Measurements from ENCODE around the gene CLIP4.

DNA sequence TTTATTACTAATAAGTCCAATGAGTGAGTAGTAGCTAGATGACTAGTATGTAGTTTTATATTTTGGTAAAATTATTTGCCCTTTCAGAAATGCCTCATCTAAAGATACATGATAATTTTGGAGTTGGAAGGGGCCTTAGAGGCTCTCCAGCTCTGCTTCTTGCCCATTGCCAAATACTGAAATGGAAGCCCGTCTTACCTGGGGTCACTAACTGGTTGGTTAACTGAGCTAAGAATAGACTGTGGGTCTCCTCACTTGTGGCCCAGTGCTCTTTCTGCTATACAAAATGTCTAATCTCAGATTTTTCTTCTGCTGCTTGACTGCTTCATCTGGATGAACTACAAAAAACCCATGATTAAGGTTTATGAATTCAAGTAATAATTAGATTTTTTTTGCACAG is 67.1 kb downstream of the CLIP4 start:
- TF ChIP-seq, protein P1, sequence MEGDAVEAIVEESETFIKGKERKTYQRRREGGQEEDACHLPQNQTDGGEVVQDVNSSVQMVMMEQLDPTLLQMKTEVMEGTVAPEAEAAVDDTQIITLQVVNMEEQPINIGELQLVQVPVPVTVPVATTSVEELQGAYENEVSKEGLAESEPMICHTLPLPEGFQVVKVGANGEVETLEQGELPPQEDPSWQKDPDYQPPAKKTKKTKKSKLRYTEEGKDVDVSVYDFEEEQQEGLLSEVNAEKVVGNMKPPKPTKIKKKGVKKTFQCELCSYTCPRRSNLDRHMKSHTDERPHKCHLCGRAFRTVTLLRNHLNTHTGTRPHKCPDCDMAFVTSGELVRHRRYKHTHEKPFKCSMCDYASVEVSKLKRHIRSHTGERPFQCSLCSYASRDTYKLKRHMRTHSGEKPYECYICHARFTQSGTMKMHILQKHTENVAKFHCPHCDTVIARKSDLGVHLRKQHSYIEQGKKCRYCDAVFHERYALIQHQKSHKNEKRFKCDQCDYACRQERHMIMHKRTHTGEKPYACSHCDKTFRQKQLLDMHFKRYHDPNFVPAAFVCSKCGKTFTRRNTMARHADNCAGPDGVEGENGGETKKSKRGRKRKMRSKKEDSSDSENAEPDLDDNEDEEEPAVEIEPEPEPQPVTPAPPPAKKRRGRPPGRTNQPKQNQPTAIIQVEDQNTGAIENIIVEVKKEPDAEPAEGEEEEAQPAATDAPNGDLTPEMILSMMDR (conservative IDR thresholded peaks at IDR 0.05; ENCODE audit: low read length) = no peak
- TF ChIP-seq EZH2phosphoT487 (IDR thresholded peaks at IDR 0.05; ENCODE audit: borderline replicate concordance) = no peak

All from Loucy (cell line).